HG03108 (cell line): ENCODE data around the gene C4orf46.
"Not testable (repeated sequence)": the region's sequence is repeated elsewhere in the genome, so short reads cannot be mapped to it uniquely, and the experiment has no call there.

ENCODE experiments used
- ATAC-seq: cut with Tn5 transposase; IDR thresholded peaks from one replicate; pipeline ENCODE4 v1.9.1; 2021; ENCODE audit warnings: moderate library complexity; ENCODE audit not compliant: unreplicated experiment

The C4orf46 gene

DNA sequence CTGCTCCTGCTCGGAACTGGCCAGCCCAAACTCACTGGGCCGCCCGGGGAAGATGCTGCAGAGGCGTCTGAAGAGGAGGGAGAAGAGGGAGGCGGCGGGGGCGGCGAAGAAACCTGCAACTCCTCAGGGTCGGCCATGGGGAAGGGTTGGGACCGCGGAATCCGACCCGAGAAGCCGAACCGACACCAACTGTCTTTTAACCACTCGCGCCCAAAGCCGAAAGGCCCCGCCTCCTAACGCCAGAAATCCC lies at the start of gene C4orf46:
TSS of gene C4orf46 (minus strand) at position 223 of the 250 bp plus-strand sequence. CDS start at position 137, 86 bp downstream.
- ATAC-seq, result no peak

GRCh38 chr4:158715802-158716201 lies 44.1 kb upstream of the C4orf46 start:
- no peak for ATAC-seq

GRCh38 chr4:158714937-158715336 lies 43.2 kb upstream of the C4orf46 start:
- ATAC-seq, result no peak

- not testable (repeated sequence) for ATAC-seq
These were observed 40.9 kb upstream of the C4orf46 start for GRCh38 chr4:158712622-158713021.

GRCh38 chr4:158710814-158711213 lies 39.1 kb upstream of the C4orf46 start:
- no peak for ATAC-seq

DNA sequence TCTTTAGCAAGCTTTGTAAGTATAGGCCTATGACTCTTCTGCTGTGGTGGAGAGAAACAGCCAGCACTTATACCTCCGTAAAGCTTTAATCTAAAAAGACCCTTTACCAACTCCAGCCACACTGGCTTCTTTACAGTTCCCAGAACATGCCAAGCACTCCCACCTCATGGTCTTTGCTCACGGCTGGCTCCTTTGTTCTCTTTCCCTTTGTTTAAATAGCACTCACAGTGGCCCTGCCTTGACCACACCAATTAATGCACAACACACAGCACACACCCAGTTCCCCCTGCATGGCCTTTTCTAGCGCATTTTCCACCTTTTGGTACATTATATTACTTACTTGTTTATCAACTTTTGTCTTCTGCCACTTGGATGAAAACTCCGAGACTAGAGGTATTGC lies 32.6 kb upstream of the C4orf46 start:
- ATAC-seq, result no peak

- ATAC-seq, result no peak
These were observed 17.1 kb upstream of the C4orf46 start for GRCh38 chr4:158688813-158689212.

DNA sequence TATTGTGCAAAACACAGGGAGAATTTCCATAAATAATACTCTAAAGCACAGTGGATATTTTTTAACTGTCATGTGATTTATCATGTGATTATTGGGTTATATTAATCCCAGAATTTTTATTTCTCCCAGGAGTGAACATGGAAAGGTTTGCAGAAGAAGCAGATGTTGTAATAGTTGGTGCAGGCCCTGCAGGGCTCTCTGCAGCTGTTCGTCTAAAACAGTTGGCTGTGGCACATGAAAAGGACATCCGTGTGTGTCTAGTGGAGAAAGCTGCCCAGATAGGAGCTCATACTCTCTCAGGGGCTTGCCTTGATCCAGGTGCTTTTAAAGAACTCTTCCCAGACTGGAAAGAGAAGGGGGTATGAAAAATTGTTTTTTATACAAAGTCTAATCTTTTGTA lies 10.4 kb upstream of the C4orf46 start:
- no peak for ATAC-seq

GRCh38 chr4:158681629-158682028 lies 9.9 kb upstream of the C4orf46 start:
- ATAC-seq, result no peak

GRCh38 chr4:158678767-158679166 lies 7.1 kb upstream of the C4orf46 start:
- ATAC-seq, result no peak

GRCh38 chr4:158676076-158676475 lies 4.4 kb upstream of the C4orf46 start:
- no peak for ATAC-seq

- no peak for ATAC-seq
These were observed 1.9 kb upstream of the C4orf46 start for GRCh38 chr4:158673633-158674032.

- peak; percentile 82 for ATAC-seq
These were observed 474 bp upstream of the C4orf46 start, which contains the start of gene ETFDH for GRCh38 chr4:158671915-158672806. Gene ETFDH, plus strand, starts transcription at chr4:158672296. Its CDS starts 161 bp downstream, at chr4:158672457.

GRCh38 chr4:158670975-158671664 lies 567 bp downstream of the C4orf46 start:
- ATAC-seq, result peak; percentile 18

DNA sequence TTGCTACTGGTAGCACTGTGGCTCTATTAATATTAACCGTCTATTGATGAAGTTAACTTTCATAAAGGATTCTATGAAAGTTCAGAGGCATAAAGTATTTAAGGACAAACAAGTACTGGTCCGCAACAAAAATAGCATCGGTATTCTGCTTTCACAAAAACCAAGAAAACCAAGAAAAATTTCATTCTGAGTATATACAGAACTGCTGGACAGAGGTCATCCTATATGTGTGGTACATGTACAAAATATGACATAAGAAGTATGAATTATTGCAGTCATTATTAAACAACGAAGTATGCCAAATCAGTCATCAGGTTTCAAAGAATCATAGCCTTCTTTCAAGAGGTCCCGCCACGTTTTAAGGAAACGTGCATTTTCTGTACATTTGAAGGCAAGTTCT lies 2.4 kb downstream of the C4orf46 start:
- no peak for ATAC-seq

DNA sequence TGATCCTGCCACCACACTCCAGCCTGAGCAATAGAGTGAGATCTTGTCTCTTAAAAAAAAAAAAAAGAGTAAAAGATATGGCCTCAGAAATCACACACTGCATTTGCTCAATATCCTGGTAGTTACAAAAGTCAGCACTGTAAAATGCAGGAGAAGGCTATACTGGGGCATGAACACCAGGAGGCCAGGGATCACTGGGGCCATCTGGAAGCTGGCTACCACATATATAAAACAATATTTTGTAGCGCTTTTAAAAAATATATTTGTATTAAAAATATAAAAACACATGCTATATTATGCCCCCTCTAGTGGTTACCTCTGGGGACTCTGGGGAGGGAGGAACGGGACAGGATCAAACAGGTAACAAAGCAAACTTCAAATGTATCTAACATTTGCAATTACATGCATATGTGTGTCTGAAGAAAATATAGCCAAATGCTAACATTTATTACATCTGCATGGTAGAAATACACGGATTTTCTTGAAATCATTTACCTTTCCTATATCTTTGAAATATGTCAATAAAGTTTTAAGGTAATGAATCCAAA lies 4.0 kb downstream of the C4orf46 start:
- ATAC-seq, result no peak

DNA sequence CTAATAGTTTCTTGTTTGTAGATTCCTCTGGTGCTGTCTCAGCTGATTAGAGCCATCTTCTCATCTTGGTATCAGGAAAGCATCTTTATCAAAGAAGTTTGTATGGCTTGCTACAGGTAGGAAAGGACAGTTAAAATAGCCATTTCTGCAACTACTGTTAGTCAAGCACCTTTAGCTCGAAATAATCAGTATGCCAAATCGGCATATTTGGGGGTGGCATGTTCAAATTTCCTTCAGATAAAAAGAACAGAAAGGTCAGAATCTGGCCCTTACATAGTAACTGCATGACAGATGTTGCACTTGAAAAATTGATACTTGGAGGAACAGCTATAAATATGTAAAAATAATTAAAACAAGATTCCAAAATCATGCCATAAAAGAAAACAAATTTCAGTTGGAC lies 4.8 kb downstream of the C4orf46 start:
- ATAC-seq, result no peak

DNA sequence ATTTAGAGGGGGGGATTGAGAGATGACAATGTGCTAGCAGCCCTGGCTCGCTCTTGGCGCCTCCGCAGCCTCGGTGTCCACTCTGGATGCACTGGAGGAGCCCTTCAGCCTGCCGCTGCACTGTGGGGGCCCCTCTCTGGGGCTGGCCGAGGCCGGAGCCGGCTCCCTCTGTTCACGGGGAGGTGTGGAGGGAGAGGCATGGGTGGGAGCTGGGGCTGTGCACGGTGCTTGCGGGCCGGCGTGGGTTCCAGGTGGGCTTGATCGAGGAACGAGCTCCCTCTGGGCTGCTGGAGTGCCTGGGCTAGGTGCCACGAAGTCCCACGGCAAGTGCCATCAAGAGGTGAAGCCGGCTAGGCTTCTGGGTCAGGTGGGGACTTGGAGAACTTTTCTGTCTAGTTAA lies 6.9 kb downstream of the C4orf46 start:
- ATAC-seq, result no peak

DNA sequence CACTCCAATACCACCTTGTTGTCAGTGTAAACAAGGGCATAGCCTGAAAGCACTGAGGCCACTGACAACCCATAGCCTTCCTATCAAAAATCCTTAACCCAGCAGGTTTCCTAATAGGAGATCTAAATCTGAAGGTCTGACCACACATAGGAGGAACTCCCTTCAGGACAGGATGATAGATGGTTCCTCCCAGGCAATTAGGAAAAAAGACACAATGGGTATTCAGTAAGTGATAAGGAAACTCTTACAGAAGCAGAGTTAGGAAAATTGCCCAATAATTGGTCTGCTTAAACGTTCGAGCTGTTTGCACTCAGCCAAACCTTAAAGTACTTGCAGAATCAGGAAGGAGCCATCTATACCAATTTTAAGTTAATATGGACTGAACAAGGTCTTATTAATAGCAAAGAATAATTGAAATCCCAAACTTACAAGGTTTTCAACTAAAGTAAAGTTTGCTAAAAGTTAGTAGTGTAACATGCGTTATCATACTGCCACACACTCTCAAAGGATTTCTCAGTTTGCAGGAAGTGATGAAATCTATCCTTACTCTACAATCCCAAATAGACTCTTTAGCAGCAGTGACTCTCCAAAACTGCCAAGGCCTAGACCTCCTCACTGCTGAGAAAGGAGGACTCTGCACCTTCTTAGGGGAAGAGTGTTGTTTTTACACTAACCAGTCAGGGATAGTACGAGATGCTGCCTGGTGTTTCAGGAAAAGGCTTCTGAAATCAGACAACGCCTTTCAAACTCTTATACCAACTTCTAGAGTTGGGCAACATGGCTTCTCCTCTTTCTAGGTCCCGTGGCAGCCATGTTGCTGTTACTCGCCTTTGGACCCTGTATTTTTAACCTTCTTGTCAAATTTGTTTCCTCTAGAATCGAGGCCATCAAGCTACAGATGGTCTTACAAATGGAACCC lies 7.7 kb downstream of the C4orf46 start:
- not testable (repeated sequence) for ATAC-seq

DNA sequence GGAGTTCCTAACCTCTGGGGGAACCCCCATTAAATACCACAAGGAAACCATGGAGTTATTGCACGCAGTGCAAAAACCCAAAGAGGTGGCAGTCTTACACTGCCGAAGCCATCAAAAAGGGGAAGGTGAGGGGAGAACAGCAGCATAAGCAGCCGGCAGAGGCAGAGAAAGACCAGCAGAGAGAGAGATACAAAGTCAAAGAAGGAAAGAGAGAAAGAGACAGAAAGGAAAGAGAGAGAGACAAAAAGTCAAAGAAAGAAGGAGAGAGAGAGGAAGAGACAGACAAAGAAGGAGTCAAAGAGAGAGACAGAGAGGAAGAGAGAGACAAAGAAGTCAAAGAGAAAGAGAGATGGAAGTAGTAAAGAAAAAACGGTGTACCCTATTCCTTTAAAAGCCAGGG lies 8.4 kb downstream of the C4orf46 start:
- ATAC-seq, result not testable (repeated sequence)

DNA sequence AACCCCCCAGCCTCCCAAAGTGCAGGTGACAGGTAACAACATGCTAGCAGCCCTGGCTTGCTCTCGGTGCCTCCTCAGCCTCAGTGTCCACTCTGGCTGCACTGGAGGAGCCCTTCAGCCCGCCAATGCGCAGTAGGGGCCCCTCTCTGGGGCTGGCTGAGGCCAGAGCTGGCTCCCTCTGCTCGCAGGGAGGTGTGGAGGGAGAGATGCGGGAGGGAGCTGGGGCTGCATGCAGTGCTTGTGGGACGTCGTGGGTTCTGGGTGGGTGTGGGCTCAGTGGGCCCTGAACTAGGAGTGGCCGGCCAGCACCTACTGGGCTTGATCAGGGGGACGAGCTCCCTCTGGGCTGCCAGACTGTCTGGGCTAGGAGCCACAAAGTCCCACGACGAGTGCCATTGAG lies 14.4 kb downstream of the C4orf46 start:
- no peak for ATAC-seq
